Fibroblast of peridontal ligament (primary cell): ENCODE results near the gene ENOSF1.
"Not testable (repeated sequence)": the region's sequence is repeated elsewhere in the genome, so short reads cannot be mapped to it uniquely, and the experiment has no call there.

ENCODE experiments used
- DNase-seq: peaks from one replicate; pipeline ENCODE4 v3.0.0-alpha.2; 2010; ENCODE audit errors: extremely low read depth

ENOSF1 gene

GRCh38 chr18:708096-708495 is 4.3 kb downstream of the ENOSF1 start:
- no peak for DNase-seq

- DNase-seq = no peak
Measured at GRCh38 chr18:706405-706804, 6.0 kb downstream of the ENOSF1 start.

GRCh38 chr18:703213-703967 is 9.0 kb downstream of the ENOSF1 start:
- DNase-seq = peak; percentile 90

- DNase-seq = no peak
Measured at GRCh38 chr18:697800-698199, 14.6 kb downstream of the ENOSF1 start.

GRCh38 chr18:697012-697411 is 15.4 kb downstream of the ENOSF1 start:
- DNase-seq = no peak

GRCh38 chr18:693466-694187 is 18.8 kb downstream of the ENOSF1 start:
- no peak for DNase-seq

GRCh38 chr18:692824-693223 is 19.6 kb downstream of the ENOSF1 start:
- no peak for DNase-seq

GRCh38 chr18:688323-688722 is 24.1 kb downstream of the ENOSF1 start:
- DNase-seq = no peak

GRCh38 chr18:686339-687111 is 25.9 kb downstream of the ENOSF1 start:
- peak; percentile 21 for DNase-seq

GRCh38 chr18:685438-685837 is 27.0 kb downstream of the ENOSF1 start:
- no peak for DNase-seq

GRCh38 chr18:683531-683930 is 28.9 kb downstream of the ENOSF1 start:
- no peak for DNase-seq

- DNase-seq = no peak
Measured at GRCh38 chr18:682833-683232, 29.6 kb downstream of the ENOSF1 start.

- DNase-seq = not testable (repeated sequence)
Measured at GRCh38 chr18:682416-682815, 30.0 kb downstream of the ENOSF1 start.

GRCh38 chr18:681985-682384 is 30.4 kb downstream of the ENOSF1 start:
- no peak for DNase-seq

GRCh38 chr18:680392-680791 is 32.0 kb downstream of the ENOSF1 start:
- DNase-seq = no peak

GRCh38 chr18:679516-679915 is 32.9 kb downstream of the ENOSF1 start:
- no peak for DNase-seq

GRCh38 chr18:678482-679182 is 33.8 kb downstream of the ENOSF1 start:
- DNase-seq = no peak

GRCh38 chr18:677951-678381 is 34.5 kb downstream of the ENOSF1 start:
- DNase-seq = no peak

- DNase-seq = no peak
Measured at GRCh38 chr18:677145-677544, 35.3 kb downstream of the ENOSF1 start.

GRCh38 chr18:676736-677135 is 35.7 kb downstream of the ENOSF1 start:
- no peak for DNase-seq

- DNase-seq = no peak
Measured at GRCh38 chr18:676069-676468, 36.4 kb downstream of the ENOSF1 start.

GRCh38 chr18:675307-675706 is 37.1 kb downstream of the ENOSF1 start:
- no peak for DNase-seq
